IPS-NIHi11 (cell line): ENCODE measurements around the gene ANKS1A.

Source experiments
- DNase-seq: peaks from one replicate; pipeline ENCODE4 v3.0.0; 2012; ENCODE audit warnings: mixed read lengths, low spot score

ANKS1A gene

DNA sequence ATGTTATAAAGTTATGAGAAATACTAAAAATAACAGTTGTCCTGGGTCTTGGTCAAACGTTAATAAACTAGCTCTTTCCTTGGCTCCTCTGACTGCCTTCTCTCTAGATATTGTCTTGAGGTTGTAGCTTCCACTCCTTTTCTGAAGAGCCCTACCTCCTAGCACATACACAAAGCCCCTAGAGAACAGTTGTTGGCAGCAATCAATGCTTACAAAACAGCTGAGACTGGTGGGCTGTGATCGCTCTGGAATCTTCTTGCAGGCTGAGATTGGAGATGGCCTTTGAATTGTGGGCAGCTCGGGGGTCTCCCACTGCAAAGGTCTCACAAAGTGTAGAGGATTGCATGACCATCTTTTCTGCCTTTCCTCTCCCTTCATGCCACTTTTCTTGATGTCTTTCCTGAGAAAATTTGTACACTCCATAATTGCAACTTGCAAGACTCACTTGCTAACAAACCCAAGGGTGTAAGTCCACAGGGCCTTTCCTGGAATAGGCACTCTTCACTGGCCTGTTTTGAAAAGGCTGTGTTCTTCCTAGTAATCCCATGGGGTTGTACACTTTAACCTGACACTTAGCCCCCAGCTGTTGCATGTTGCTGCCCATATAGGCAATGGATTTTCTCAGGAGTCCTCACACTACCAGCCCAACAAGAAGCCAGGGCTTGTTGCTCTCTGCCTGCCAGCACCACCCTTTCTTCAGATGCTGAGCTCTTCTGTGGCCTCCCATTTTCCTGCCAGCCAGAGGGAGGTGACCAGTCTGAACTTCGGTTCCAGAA, 152.2 kb downstream of the ANKS1A start:
- no peak for DNase-seq

DNA sequence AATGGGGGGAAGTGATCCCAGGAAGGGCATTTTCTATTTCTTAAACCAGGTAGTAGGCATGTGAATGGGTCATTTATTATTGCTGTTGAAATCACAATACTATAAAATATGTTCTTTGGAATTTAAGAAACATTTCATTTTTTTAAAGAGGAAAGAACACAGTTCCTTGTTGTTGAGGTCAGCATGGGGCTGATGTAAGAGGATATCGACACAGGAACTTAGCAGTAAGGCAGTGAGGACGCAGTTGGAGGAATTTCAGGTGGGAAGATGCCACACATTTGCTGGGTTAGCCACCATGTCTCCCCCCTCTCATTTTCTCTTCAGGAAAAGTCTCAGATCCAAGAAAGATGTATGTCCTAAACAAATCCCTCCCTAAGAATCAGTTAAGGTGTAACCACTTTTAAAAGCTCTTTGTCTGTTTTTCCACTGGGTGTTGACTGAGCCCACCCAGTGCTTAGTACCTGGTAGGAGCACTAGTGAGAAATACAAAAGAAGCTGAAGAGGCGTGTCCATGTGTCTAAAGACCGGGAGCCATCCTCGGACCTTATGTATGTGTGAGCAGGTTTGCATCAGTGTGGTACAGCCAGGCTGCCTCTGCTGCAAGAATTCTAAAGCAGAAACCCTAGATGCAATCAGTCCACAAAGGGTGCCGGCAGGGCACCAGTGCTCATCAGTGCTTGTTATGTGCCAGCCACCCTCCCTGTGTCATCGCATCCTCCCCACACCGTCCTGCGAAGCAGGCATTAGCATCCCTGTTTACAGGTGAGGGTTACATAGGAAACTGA, 153.2 kb downstream of the ANKS1A start:
- no peak for DNase-seq

DNA sequence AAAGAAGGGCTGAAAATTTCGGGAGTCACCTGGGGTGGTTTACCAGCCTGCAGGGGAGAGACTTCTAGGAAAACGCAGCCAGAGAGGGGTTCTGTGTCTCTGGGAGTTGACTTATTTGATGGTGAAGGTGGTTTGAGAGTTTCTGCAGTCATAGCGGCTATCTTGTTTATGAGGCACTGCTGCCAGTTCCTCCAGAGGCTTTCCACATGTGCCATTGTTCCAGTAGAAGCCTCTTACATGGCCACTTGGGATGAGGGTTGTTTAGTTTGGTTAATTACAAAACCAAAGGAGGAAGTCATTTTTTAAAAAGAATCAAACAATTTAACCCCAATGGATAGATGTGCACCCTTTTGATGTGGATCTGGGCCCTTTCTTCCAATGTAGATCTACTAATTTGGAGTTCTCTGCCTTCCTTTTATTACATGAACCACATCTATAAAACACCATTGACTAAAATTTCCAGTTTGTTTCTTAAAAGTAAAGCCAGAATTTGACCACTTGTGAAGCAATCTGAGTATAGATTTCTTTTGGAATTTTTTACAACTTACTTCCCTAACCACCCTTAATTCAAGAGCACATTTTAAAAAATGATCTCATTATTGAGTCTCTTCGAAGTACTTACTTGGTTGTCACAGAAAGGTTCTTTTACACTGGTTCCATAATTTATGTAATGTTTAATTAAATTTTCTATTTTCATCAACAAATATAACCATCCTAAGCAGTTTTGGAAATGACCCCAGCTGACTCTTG, 154.5 kb downstream of the ANKS1A start:
- no peak for DNase-seq

DNA sequence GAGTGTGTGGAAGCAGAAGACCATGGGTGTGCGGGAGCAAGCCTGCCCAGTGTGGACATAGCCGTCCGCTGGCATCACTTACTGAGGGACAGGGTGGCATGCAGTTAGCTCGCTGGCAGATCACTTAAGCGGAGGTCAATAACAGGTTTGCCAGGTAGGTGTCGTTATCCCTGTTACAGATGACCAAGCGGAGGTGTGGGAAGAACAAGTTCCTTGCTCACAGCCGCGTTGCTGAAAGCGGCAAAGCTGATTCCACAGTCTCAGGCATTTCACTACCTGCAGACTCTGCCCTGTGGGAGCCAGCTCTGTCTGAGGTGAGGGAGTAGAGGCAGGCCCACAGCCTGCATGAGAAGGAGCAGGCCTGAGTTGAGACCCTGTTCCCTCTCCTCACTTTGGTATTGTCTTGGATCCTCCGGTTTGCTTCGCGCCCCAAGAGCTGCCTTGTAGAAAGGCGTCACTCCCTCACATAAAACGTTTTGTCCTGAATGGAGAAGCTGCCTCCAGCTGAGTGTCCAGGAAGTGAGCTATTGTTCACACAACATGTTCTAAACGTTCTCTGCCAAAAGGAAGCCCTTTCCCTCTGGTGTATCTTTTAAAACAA, 155.2 kb downstream of the ANKS1A start:
- no peak for DNase-seq

DNA sequence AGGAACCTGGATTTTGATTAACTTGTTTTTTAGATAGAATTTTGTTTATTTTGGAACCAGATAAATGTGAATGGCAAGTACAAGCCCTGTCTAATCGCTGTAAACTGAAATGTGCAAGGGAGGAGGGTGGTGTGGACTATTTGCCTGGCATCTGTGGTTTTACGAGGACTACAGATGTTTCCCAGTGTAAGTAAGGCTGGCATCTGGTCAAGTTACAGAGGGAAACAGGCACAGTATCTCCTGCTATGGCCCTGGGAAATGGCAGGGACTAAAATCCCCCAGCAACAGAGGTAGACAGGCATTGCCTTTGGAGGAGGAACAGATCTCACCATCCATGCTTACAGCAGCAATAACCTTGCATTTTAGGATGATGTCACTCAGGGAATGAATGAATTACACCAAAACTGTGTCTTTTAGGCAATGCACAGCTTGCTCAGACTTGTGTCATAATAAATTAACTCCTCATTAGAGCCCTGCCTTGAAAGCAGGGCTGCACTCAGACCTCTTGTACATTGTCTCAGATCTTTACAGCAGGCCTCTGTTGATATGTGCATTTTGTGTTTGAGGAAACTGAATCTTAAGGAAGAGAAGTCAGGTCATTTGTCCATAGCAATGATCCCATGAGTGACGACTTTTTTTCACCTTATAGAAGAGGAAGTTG, 155.8 kb downstream of the ANKS1A start:
- no peak for DNase-seq

DNA sequence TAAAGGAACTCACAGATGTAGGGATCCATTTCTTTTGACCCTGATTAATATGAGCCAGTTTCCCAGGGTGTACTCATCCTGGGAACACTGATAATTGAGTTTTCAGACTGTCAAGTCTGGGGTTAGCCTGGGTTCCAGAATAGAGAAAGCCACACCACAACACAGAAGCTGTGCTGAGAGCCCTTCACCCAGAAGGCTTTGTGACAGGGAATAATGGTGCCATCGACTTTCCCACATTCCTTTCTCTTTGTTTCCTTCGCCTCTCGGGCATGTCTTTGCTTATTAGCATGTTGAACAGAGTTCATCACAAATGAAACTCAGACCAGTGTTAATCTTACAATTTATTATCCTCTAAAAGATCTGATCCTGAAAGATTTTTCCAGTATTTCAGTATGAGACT, 157.0 kb downstream of the ANKS1A start:
- DNase-seq: no peak

DNA sequence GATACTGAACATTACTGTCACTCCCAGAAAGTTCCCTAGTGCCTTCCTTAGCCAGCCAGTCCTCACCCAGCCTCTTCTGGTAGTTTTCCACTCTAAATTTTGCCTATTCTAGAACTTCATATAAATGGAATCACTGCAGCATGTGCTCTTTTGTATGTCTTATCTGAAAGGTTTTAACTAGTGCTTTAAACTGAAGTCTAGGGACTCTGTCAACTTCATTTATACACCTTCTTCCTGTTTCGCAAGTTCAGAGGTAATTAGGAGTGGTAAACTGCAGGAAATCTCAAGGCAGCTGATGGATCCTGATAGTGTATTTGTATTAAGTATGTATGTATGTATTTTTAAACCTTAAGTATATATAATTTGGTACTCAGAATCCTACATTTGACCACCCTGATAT, 157.8 kb downstream of the ANKS1A start:
- DNase-seq: no peak

DNA sequence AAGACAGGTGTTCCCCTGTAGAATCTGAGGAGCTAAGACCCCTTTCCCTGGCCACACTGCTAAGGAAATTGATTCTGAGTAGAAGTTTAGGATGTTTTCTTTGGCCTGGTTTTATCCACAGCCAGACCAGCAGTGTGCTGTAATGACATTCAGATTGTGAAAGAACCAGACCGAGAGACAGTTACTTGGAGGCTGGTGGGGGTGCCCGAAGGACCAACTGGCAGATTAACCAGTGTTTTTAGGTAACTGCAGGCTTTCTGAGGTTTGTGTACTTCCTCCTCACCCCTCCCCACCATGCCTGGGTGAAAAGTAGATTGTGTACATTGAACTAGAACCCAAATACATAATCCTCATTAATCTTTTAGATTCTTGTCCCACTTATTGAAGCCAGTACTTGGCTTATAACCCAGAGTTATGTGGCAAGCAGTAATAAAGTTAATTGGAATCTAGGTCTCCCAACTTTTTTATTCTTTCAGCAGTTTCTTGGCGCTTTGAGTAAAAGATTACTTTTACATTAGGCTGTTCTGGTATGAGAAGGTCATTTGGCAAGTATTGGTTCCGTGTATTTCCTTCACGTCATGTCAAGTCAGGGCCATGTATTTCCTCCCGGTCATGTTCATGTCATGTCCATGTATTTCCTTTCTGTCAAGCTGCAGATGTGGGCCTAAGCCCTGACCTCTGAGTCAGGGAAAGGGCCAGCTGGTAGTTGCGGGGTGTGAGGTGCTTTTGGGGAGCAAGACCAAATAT, 158.4 kb downstream of the ANKS1A start:
- DNase-seq: no peak

DNA sequence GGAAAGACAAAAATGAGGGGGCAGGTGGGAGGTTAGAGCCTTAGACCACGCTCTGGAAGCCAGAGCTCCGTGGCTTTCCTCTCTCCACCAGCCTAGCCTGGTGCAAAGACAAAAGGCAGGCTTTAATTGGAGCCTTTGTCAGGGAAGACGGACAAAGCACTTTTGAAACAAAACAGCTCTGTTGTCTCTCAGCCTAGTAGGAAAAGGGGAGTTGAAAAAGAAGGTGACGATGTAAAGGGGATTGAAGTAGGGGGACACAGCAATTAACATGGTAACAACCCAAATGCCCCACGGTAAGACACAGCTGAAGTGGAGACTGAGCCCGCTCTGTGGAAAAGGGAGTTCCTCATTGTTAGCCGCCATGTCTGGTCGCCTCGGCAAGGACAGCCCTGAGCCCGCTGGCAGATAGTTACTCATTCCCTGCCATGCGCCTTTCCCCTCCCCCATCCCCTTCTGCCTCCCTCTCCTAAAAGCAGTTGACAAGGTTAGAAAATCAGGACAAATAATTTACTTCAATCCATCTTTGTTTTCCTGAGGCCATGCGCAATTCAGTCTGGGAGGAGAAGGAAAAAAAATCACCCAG, 159.1 kb downstream of the ANKS1A start:
- DNase-seq: no peak

DNA sequence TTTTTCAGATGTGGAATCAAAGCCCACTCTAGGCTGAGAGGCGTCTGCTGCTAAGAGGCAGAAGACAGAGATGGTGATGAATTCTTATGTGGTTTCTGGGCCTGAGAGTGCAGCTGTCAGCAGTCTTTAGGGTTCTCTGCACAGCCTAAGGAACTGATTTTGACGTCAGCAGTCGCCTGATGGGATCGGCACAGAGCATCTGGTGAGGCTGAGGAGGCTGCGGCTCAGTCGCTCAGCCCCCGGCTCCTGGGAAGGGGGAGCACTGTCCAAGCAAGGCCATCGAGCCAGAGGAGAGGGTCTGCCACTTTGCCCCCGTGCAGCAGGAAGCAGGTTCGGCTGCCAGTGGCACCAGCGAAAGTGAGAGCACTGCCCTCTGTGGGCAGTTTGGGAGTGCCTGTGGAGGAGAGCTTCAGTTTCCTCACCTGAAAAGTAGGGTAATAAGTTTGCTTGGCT, 159.6 kb downstream of the ANKS1A start:
- DNase-seq: no peak

DNA sequence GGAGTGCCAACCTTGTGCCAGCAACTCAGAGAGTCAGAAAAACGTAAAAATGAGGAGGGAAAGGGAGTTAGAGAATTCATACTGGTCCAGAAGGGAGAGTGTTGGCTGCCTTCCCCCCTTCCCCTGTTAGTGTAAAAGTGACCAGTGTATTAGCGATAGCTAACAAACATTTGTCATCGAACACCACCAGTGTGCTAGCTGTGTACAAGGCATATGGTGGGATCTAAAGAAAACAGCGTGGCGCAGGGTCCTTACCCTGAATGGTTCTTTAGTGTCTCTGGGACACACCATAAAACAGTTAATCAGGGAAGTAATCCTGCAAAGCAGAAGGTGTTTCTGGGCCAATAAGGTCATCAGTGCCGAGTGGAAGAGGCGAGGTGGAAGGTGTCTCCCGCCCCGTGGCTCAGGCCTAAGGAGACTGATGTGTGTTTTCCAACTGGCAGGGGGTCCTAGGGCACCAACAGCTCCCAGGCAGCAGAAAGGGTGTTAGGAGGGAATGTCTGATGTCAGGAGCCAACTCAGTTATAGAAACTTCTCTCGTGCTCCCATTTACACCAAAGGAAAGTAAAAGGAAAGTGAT, 160.2 kb downstream of the ANKS1A start:
- no peak for DNase-seq

DNA sequence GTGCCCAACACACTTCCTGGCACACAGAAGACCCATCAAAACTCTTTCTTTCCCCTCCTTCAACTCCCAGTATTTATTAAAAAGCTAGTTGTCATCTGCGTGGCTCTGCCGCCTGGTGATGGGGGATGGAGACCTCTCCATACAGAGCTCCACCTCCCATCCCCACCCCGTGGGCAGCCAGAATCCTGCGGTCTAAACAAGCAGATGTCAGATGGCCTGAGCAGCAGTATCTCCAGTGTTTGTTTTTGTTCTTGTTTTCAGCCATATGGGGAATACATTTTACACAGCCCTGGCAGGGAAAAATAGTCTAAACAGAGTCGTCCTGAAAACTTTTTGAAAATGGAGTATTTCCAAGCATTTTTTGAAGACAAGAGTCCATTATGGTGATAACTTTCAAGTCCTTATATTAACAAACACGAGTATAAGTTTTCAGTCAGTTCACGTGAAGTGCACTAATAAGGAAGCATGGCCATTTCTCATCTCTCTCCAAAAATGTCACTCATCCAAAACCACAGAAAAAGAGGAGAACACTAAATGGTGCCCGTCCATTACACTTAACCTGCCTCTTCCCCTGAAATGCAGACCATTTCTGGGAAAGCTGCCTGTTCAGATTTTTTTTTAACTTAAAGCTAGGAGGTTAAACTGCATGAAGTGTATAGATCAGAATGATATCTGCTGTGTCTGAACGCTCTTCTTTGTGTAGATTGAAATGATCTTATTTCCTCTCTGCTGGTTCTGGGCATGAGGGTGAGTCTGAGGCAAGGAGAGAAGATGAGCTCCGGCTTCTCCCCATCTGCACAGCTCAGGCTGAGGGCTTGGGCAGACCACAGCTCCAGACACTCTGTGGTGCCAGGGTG, 161.1 kb downstream of the ANKS1A start:
- DNase-seq: no peak

DNA sequence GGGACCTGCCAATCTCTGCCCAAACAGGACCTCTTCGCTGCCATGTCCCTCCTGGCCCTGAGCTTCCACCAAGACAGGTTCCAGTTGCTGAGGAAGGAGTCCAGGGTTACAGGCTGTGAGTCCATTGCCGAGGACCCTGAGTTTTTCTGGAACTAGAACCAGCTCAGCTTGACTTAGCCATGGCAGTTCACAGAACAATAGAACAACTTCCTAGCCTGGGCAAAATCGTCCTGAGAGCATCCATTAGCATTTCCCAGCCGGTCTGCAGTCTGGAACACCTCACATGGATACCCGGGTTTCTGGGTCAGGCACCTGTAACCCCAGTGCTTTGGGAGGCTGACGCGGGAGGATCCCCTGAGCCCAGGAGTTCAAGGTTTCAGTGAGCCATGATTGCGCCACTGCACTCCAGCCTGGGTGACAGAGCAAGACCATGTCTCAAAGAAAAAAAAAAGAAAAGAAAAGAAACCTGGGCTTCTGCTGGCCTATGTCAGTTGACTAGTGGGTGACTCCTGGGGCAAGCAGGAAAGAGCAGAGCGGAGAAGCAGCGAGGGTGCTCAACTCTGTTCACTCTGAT, 161.8 kb downstream of the ANKS1A start:
- DNase-seq: no peak

DNA sequence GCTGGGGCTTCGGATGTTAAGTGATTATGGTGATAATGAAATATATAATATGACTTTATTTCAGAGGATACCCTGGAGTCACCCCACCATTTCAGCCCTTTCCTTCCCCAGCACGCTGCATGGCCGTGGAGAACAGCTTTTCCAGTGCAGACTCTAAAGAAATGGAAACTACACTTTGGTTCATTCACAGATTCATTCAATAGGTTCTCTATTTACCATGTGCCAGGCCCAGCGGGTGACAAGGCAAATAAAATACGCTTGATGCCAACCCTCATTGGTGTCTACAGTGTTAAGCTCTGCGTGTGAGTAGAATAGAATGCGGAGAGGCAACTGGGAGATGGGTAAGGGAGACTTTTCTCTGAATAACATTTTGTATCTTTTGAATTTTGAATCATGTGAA, 162.3 kb downstream of the ANKS1A start:
- no peak for DNase-seq

DNA sequence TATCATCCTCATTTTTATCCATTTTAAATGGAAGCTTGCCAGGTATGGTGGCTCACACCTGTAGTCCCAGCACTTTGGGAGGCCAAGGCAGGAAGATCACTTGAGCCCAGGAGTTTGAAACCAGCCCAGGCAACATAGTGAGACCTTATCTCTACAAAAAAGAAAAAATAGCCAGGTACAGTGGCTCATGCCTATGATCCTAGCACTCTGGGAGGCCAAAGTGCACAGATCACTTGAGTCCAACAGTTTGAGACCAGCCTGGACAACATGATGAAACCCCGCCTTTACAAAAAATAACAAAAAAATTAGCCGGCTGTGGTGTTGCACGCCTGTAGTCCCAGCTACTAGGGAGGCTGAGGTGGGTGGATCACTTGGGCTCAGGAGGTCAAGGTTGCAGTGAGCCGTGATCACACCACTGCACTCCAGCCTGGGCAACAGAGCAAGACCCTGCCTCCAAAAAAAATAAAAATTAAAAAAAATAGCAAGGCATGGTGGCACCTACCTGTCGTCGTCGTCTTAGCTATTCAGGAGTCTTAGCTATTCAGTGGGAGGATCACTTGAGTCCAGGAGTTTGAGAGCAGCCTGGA, 163.0 kb downstream of the ANKS1A start:
- no peak for DNase-seq

DNA sequence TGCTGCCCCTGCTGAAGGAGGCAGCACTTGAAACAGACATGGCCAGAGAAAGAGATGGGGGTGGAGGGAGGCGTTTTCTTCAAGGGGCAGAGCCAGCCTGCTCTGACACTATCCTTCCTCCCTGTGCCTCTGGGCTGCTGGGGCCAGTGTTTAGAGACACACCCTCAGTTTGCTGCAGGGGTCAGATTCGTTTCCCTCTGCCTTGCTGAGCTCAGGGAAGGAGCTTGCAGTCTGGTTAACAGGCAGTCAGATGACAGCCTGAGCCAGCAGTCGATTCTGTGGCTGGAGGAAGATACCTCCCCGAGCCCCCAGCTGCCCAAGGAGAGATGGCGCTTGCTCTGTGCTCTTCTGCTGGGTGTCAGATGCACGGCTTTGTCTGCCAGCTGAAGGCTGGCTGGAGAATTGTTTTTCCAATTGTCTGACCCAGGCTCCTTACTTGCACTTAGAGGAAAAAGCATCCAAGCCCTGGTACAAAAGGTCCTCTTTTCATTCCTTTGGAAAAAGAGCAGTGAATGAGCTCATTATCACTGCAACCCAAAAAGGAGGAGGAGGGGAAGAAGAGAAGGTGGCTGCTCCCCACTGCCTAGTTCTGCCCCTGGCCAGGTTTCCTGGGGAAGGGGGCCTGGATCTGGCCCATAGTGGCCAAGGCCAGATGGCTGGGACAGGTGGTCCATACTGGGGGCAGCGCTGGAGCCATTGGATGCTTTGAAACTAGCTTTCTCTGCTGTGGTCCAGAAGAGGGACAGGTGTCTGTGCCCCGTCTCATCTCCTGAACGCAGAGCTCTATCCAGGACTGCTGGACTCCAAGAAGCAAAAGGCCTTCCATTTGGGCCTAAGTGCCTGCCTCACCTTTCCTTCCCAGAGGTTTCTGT, 163.9 kb downstream of the ANKS1A start:
- no peak for DNase-seq

DNA sequence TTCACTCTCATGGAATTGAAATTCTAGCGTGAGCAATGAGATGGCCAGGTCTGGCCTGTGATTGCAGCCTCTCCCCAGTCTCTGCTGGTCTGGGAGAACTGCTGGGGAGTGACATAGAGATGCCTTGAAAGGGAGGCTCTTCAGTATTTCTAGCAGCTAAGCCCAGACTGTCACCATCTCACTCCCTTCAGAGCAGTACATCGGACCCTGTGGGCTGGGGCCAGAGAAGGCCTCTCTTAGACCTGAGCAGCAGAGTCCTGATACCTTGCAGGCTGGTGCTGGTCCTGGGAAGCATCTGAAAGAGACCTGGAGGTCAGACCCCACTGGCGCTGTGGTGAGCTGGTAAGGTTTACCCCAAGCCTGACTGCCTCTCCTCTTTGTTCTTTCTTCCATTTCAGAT, 164.6 kb downstream of the ANKS1A start:
- DNase-seq: no peak
